HG03342 (cell line): Measurements from ENCODE around the gene RGS9.

Experiments used
- ATAC-seq: cut with Tn5 transposase; IDR thresholded peaks from one replicate; pipeline ENCODE4 v1.9.1; 2021; ENCODE audit warnings: mild to moderate bottlenecking, moderate library complexity; ENCODE audit not compliant: unreplicated experiment

RGS9 gene

DNA sequence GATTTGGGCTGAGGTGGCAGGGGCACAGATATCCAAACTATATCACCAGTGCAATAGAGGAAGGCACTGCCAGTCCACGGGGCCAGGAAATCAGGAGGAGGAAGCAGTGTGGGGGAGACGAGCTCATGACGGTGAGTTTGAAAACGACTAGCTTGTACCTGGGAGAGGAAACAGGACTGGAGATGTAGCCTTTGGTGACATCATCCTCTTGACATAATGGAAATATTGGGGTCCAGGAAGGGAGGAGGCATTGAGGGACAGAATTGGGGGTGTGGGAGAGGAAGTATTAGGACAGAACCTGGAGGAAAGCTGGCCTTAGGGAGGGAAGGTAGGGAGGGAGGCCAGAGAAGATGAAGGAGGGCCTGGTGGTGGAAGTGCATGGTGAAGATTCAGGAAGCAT, 109.1 kb downstream of the RGS9 start:
- ATAC-seq: no peak

DNA sequence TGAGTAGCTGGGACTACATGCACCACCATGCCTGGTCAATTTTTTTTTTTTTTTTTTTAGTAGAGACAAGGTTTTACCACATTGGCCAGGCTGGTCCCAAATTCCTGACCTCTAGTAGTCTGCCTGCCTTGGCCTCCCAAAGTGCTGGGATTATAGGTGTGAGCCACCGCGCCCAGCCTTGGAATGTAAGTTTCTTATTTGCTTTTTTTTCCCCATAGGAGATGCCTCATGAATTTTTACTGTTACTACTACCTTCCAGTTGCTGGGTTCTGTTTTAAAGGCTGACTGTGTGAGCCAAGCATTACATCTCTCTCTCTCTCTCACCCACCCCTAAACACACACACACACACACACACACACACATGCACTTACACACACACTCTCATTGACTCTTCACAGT, 112.6 kb downstream of the RGS9 start:
- no peak for ATAC-seq

DNA sequence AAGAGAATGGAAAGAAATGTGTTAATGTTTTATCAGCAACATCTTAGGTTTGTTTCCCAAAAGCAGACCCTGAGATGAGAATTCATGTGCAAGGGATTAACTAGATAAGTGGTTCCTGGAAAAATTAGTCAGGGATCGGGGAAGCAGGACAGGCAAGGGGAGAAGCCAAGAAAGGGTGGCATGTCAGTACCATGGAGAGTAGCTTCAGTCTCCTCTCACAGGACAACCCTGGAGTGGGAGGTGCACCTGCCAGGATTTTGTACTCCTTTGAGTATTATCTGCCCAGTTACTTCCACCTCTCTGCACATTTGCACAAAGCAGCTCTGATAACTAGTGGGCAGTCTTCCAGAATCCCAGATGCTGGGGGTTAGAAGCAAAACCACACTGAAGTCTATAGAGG, 117.0 kb downstream of the RGS9 start:
- no peak for ATAC-seq

DNA sequence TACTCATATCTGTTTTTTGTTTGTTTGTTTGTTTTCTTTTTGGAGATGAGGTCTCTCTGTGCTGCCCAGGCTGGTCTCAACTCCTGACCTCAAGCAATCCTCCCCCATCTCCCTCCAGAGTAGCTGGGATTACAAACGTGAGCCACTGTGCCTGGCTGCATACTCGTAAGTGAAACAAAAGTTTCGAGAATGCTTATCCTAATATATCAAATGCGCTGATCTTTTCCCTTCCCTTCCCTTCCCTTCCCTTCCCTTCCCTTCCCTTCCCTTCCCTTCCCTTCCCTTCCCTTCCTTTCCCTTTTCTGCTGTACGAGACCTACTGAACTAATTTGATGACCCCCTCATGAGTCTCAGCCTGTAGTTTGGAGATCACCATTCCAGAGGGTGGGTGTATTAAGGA, 122.1 kb downstream of the RGS9 start:
- no peak for ATAC-seq

DNA sequence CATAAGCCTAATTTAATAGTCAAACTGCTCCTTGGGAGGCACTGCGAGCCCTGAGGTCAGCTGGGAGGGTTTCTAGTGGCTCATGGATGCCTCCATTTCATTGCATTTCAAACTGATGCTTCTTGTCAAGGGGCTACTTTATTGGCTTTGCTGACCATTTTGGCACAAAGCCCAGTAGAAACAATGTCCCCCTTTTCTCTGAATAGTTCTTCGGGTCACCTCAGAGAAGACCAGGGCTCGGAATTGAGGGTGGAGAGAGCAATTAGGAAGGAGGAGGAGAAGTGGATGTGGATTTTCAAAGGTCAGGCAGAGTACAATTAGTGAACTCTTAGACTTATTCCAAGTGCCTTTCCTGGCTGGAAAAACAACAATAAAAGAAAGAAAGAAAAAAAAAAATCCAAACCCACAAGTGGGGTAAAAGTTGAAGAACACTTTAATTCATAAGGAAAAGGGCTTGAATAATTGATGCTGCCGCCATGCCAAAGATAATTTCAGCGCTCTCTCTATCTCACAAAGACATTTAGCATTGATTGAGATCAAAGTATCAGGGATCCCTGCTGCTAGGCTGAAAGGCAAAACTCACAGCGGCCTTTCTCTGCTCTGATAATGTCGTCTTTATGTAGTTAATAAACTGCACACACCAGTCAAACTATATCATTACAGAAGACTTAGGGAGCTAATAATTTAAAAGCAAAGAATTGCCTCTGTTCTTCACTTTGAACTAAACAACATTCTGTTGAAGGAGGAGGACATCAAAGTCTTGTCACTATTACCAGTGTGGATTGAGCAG, 122.7 kb downstream of the RGS9 start:
- no peak for ATAC-seq

DNA sequence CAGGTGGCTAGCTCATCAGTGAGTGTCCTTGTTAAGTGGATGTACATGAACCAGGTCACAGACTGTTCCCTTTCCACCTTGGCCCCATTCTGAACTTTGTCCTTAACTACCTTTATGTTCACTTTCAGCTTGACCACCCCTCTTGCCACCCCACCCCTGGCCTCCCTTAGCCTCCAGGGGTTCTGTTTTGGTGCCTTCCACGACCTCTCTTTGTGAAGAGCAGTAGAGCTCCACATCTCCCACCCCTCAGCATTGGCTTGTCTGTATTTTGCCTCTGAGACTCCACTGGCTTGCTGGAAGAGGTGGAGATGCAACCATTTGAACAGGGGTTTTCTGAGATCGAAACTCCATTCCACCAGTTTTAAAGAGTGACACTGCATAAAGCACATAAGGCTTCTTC, 123.5 kb downstream of the RGS9 start:
- no peak for ATAC-seq

DNA sequence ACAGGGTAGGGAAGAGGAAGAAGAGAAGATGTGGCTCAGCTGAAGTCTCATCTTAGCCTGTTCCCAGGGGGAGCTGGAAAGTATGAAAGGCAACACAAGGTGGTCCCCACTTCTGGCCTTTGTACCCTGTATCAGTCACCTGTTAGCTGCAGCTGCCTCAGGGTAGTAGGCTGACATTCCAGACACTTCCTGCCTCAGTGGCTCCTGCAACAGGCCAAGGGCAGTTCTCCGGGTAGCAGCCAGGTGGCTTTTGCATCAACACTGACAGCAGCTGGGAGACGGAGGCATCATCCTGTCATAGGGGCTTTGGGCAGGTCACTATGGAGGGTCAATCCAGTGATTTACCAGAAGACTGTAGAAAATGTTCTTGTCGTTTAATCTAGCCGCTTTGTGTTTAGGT, 124.0 kb downstream of the RGS9 start:
- no peak for ATAC-seq

DNA sequence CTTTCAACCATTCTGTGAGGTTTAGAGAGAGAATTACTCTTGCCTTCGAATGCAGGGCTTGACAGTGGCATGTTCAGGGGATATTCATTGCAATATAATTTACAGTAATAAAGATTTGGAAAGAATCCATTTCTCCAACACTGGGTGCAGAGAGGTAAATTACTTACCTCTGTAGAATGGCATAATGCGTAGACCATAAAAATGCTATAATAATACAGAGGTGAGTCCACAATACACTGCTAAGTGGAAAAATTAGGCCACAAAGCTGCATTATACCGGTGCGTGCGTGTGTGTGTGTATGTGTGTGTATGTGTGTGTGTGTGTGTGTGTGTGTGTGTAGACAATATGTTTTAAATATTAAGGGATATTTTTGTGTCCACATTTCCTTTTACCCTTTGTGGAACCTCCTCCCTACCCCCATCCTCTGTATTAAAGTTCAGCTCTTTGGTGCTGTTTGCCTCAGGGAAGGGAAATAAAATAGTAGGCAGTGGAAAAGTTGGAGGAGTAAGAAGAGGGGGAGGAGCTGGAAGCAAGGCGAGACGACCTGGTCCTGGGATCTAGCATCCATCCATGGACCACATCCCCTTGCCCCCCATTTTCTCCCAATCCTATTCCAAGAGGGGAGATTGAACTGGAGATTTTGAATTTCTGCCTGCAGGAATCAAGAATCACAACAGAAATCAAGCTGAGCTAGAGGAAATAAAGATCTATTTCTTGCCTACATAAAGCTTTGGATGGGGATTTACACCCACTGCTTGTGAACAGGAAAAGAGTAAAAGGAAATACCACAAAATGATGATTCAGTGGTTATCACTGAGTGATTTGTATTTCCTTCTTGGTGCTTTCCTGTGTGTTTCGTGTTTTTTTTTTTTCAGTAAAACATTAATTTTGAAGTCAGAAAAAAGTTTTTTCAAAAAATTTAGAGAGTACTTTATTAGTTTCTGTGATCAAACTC, 124.8 kb downstream of the RGS9 start:
- no peak for ATAC-seq

DNA sequence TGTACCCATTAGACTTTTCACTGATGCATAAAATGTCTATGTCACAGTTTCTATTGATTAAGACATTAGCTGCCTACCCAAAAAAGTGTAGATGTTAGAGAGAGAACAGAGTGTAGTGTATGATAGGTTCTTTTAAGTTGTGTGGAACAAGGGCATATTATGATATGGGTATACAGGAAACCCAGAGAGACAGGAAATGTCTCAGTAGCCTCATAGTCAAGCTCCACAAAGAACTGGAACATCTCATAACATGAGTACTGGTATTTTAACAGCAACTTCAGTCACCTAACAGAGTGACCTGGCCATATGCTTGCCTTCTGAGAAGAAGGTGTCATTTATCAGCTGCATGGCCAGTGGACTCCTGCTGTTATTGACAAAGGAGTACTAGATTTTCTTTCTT, 128.1 kb downstream of the RGS9 start:
- no peak for ATAC-seq

DNA sequence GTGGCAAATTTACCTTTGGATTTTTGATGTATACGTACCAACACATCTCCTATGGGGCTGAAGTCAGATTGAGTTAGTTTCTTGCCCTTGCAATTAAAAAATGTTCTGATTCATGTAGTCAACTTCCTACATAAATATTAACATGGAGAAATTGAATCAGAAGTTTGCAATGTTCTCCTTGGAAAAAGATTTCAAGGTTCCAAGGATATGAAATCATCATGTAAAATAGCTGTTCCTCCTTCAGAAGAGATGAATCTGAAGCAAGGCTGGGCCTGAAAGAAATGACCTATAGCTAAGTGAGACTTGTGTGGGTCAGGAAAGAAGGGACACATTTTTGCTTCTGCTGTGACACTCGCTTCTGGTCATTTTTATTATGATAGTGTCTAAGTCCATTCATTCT, 131.7 kb downstream of the RGS9 start:
- ATAC-seq: no peak

DNA sequence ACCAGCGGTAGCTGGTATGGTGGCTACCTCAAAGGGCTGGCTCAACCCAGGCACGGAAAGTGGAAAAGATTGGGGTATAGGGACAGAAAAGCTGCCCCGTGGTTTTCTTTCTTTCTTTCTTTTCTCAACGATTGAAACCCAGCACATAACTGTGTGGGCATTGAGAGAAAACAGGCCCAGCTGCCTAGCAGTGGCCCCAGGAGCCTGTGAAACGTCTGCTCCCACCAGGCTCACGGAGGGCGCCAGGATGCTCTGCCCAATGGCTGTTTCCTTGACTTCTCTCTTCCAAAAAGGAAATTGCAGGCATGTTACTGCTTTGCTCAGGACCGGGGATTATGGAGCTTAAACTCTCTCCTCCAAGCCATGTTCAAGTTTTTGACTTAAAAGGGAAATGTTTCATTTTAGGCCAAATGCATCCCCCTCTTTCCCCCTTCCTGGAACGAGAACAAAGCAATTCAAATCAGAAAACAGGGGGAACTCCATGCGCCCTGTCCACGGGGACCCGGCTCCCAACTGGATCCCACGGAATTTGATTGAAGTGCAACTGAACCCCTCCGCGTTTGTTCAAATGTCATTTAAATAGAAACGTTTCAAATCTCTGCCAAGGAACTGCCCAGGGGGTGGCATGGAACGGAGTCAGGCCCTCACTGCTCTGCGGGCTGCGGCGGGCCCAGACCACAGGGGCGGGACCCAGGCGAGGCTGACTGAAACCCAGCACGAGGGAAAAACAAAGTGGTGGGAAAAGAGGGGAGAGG, 133.5 kb downstream of the RGS9 start:
- ATAC-seq: no peak

DNA sequence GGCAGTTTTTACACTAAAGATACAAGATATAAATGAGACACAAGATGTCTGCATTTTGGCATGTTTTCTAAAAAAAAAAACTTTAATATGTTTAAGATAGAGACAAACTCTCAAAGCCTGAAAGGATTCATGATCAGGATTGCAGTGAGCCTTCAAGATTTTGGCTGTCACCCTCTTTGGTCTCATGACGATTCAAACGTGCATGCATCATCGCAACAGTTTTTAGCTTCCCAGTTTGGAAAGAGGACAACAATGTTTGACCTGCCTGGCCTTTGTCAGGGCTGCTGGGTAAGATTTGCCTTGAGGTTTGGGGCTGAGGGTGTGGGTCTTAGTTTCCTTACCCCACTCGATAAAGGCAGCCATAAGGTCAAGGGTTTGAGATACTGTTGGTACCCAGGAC, 134.1 kb downstream of the RGS9 start:
- ATAC-seq: no peak
